ENCODE measurements around the gene MARK3.

DNA sequence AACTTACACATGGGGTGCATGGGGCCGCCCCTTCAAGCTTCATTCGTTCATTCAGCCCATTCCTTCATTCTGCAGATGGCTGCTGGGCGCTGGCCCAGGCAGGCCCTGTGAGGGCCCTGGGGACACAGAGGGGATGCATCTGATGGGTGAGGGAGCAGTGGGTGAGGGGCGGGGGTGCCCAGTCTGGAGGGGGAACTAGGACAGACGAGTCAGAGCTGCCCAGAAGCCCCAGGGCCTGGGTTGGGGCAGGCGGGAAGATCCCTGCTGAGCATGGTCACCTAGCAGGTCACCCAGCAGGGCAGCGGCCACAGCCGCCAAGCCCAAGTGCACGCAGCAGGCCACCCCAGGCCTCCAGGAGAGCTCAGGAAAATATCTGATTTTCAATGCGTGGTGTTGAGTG, 157.9 kb downstream of the MARK3 start:
- TF ChIP-seq, protein P1, sequence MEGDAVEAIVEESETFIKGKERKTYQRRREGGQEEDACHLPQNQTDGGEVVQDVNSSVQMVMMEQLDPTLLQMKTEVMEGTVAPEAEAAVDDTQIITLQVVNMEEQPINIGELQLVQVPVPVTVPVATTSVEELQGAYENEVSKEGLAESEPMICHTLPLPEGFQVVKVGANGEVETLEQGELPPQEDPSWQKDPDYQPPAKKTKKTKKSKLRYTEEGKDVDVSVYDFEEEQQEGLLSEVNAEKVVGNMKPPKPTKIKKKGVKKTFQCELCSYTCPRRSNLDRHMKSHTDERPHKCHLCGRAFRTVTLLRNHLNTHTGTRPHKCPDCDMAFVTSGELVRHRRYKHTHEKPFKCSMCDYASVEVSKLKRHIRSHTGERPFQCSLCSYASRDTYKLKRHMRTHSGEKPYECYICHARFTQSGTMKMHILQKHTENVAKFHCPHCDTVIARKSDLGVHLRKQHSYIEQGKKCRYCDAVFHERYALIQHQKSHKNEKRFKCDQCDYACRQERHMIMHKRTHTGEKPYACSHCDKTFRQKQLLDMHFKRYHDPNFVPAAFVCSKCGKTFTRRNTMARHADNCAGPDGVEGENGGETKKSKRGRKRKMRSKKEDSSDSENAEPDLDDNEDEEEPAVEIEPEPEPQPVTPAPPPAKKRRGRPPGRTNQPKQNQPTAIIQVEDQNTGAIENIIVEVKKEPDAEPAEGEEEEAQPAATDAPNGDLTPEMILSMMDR (IDR thresholded peaks at IDR 0.05; ENCODE audit: insufficient read depth, low read depth, low read length): no peak
- no peak for TF ChIP-seq EZH2 (IDR thresholded peaks at IDR 0.05; ENCODE audit: insufficient read depth, low read length)
